ENCODE results near the gene RMRP. TPM values are rescaled to one million over a fixed set of nuclear protein-coding genes. Genes with fewer than 3 reads are reported as not detected.

Gene RMRP
- polyA plus RNA-seq, 1 donor = not detected

- Histone ChIP-seq H3K36me3 (ENCODE audit: control insufficient read depth, insufficient read depth, low read length) (peaks cover 7% of the 10 kb centered on the region), H3K27ac (ENCODE audit: low read length) (no peak overlapping the region)
Observed at GRCh38 chr9:35665471-35665818, 7.6 kb upstream of the RMRP start.

DNA sequence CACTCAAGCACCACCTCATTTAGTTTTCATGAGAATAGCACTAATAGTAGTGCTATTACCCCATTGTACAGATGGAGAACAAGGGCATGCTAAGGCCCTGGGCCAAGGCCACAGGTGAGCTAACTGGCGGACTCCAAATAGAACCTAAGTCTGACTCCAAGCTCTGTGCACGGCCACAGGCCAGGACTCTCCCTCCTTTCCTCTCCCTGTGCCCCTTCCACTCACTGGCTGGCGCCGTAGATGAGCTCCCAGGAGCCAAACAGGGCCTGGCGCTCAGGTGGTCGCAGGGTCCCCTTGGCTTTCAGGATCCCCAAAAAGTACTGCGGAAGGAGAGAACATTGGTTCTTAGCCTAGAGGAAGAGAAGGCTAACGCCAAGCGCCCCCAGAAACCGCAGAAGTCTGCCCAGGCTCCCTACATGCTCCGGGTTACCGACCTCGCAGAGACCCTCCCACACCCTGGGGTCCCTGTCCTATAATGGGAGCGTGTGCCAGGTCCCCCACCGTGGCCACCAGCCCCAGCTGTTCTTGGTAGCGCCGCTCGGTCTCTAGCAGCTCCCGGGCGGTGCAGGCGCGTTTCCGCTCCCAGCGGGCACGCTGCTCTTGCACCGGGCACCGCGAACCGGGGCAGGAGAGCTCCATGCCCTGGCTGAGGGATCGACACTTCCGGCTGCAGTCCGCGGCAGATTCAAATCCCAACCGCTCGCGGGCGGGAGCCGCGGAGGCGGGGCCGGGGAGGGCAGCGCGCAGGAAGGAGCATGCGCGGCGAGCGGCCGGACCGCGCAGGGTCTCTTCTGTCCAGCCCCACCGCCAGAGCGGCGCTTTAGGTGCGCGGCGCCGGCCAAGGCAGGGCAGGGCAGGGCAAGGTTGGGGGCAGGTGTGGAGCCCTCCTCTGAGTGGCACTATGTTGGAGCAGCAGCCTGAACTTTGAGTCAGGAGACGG is 7.0 kb upstream of the RMRP start, which contains the start of gene ARHGEF39:
TSS of gene ARHGEF39 (minus strand) at position 665 of the 940 bp plus-strand sequence. CDS start at position 639, 26 bp downstream.
- DNase-seq = peak; percentile 80 to 83
- peak within 1 kb of the TSS; percentile 2 for H3K27ac ChIP-seq (ENCODE audit: low read length)
- WGBS (ENCODE audit: insufficient coverage, low lambda C conversion rate) = no CpG with 5 or more reads among the region's 58 CpGs
- peak within 1 kb of the TSS; percentile 62 for H3K4me3 ChIP-seq (ENCODE audit: low read length)
- peaks cover 12% of the 10 kb centered on the region for H3K36me3 ChIP-seq (ENCODE audit: control insufficient read depth, insufficient read depth, low read length)
- H3K27me3 ChIP-seq (ENCODE audit: control insufficient read depth, insufficient read depth, low read length) = no peaks in the 10 kb centered on the region
- no peaks in the 10 kb centered on the region for H3K9me3 ChIP-seq (ENCODE audit: control insufficient read depth, low read depth, low read length)
- H3K4me1 ChIP-seq (ENCODE audit: control insufficient read depth, insufficient read depth, low read length) = peaks cover 17% of the 10 kb centered on the region

More at GRCh38 chr9:35665471-35665818, 7.6 kb upstream of the RMRP start:
- DNase-seq = no peak
- Histone ChIP-seq H3K27me3 (ENCODE audit: control insufficient read depth, insufficient read depth, low read length) (no peaks in the 10 kb centered on the region), H3K4me1 (ENCODE audit: control insufficient read depth, insufficient read depth, low read length) (peaks cover 19% of the 10 kb centered on the region), H3K4me3 (ENCODE audit: low read length) (peak overlapping the region; percentile 62), H3K9me3 (ENCODE audit: control insufficient read depth, low read depth, low read length) (no peaks in the 10 kb centered on the region)
- whole genome bisulfite sequencing (ENCODE audit: insufficient coverage, low lambda C conversion rate) = 82% methylated on average over 3 of the region's 5 CpGs

DNA sequence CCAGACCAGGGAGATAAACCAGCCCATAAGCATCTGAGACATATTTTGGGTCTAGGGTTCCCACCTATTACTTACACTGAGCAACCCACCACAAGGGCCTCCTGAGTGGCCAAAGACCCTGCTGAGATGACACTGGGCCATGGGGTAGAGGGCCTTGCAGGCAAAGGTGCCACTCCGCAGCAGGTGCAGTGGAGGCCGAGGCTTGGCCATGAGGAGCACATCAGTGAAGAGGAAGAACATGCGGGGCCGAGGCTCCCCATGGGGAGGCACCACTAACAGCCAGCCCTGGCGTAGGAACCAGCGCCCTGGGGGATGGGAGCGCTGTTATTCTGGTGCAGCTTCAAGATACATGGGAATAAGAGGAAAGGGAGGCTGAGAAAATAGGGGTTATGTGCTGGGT is 4.6 kb upstream of the RMRP start:
- H3K27me3 ChIP-seq (ENCODE audit: control insufficient read depth, insufficient read depth, low read length) = no peaks in the 10 kb centered on the region
- H3K27ac ChIP-seq (ENCODE audit: low read length) = no peak overlapping the region
- DNase-seq = no peak
- WGBS (ENCODE audit: insufficient coverage, low lambda C conversion rate) = no CpG with 5 or more reads among the region's 7 CpGs
- H3K4me3 ChIP-seq (ENCODE audit: low read length) = no peak overlapping the region
- peaks cover 3% of the 10 kb centered on the region for H3K9me3 ChIP-seq (ENCODE audit: control insufficient read depth, low read depth, low read length)
- H3K4me1 ChIP-seq (ENCODE audit: control insufficient read depth, insufficient read depth, low read length) = peaks cover 9% of the 10 kb centered on the region
- H3K36me3 ChIP-seq (ENCODE audit: control insufficient read depth, insufficient read depth, low read length) = peaks cover 12% of the 10 kb centered on the region

- no peak for DNase-seq
- Histone ChIP-seq H3K36me3 (ENCODE audit: control insufficient read depth, insufficient read depth, low read length) (peaks cover 12% of the 10 kb centered on the region), H3K4me1 (ENCODE audit: control insufficient read depth, insufficient read depth, low read length) (peaks cover 9% of the 10 kb centered on the region), H3K9me3 (ENCODE audit: control insufficient read depth, low read depth, low read length) (peaks cover 3% of the 10 kb centered on the region), H3K27ac (ENCODE audit: low read length) (no peak overlapping the region), H3K27me3 (ENCODE audit: control insufficient read depth, insufficient read depth, low read length) (no peaks in the 10 kb centered on the region), H3K4me3 (ENCODE audit: low read length) (no peak overlapping the region)
- 67% methylated on average over 1 of the region's 3 CpGs for WGBS (ENCODE audit: insufficient coverage, low lambda C conversion rate)
Observed at GRCh38 chr9:35661756-35662350, 4.0 kb upstream of the RMRP start.

DNA sequence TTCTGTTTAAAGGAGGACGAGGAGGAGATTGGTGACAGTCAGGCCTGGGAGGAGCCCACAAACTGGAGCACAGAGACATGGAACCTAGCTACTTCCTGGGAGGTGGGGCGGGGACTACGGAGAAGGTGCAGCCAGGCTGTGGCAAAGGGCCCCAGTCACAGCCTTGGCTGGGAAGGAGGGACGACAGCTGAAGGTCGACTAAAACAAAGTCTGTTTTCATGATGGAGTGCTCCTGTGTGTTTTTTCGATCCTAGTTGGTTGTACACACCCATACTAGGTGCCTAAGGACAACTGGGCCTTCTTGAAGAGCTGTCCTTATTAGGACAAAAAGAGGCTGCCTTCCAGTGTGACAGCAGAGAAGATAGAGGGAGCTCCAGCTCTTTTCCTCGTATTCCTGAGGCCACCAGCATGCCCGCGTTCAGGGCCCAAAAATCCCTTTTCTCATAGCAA is 3.2 kb upstream of the RMRP start:
- Histone ChIP-seq H3K36me3 (ENCODE audit: control insufficient read depth, insufficient read depth, low read length) (peaks cover 12% of the 10 kb centered on the region), H3K27me3 (ENCODE audit: control insufficient read depth, insufficient read depth, low read length) (no peaks in the 10 kb centered on the region), H3K9me3 (ENCODE audit: control insufficient read depth, low read depth, low read length) (peaks cover 3% of the 10 kb centered on the region), H3K4me3 (ENCODE audit: low read length) (no peak overlapping the region), H3K27ac (ENCODE audit: low read length) (peak overlapping the region; percentile 52), H3K4me1 (ENCODE audit: control insufficient read depth, insufficient read depth, low read length) (peaks cover 14% of the 10 kb centered on the region)
- DNase-seq = peak in 1 of 2 donors; percentile 62
- WGBS (ENCODE audit: insufficient coverage, low lambda C conversion rate) = 0% methylated on average over 1 of the region's 9 CpGs

- peaks cover 12% of the 10 kb centered on the region for H3K36me3 ChIP-seq (ENCODE audit: control insufficient read depth, insufficient read depth, low read length)
- no peak for DNase-seq
- H3K4me1 ChIP-seq (ENCODE audit: control insufficient read depth, insufficient read depth, low read length) = peaks cover 9% of the 10 kb centered on the region
- peak overlapping the region; percentile 92 for H3K4me3 ChIP-seq (ENCODE audit: low read length)
- peaks cover 3% of the 10 kb centered on the region for H3K9me3 ChIP-seq (ENCODE audit: control insufficient read depth, low read depth, low read length)
- no peaks in the 10 kb centered on the region for H3K27me3 ChIP-seq (ENCODE audit: control insufficient read depth, insufficient read depth, low read length)
- no CpG with 5 or more reads among the region's 3 CpGs for WGBS (ENCODE audit: insufficient coverage, low lambda C conversion rate)
- peak overlapping the region; percentile 90 for H3K27ac ChIP-seq (ENCODE audit: low read length)
Observed at GRCh38 chr9:35659340-35659739, 1.5 kb upstream of the RMRP start.

DNA sequence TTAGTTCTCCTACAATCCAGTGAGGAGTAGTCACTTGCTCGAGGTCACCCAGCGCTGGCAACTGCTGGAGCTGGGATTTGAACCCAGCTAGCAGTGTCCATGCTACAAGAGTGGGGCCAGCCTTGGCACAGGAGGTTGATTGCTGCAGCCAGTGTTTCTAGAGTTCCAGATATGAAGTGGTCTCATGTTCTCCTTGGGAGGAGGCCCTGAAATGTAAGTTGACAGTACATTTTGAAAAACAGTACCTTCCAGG is 1.1 kb upstream of the RMRP start:
- peak overlapping the region; percentile 90 for H3K27ac ChIP-seq (ENCODE audit: low read length)
- WGBS (ENCODE audit: insufficient coverage, low lambda C conversion rate) = no CpG with 5 or more reads among the region's 2 CpGs
- DNase-seq = no peak
- H3K9me3 ChIP-seq (ENCODE audit: control insufficient read depth, low read depth, low read length) = peaks cover 3% of the 10 kb centered on the region
- H3K4me3 ChIP-seq (ENCODE audit: low read length) = peak overlapping the region; percentile 92
- peaks cover 12% of the 10 kb centered on the region for H3K36me3 ChIP-seq (ENCODE audit: control insufficient read depth, insufficient read depth, low read length)
- no peaks in the 10 kb centered on the region for H3K27me3 ChIP-seq (ENCODE audit: control insufficient read depth, insufficient read depth, low read length)
- peaks cover 9% of the 10 kb centered on the region for H3K4me1 ChIP-seq (ENCODE audit: control insufficient read depth, insufficient read depth, low read length)

DNA sequence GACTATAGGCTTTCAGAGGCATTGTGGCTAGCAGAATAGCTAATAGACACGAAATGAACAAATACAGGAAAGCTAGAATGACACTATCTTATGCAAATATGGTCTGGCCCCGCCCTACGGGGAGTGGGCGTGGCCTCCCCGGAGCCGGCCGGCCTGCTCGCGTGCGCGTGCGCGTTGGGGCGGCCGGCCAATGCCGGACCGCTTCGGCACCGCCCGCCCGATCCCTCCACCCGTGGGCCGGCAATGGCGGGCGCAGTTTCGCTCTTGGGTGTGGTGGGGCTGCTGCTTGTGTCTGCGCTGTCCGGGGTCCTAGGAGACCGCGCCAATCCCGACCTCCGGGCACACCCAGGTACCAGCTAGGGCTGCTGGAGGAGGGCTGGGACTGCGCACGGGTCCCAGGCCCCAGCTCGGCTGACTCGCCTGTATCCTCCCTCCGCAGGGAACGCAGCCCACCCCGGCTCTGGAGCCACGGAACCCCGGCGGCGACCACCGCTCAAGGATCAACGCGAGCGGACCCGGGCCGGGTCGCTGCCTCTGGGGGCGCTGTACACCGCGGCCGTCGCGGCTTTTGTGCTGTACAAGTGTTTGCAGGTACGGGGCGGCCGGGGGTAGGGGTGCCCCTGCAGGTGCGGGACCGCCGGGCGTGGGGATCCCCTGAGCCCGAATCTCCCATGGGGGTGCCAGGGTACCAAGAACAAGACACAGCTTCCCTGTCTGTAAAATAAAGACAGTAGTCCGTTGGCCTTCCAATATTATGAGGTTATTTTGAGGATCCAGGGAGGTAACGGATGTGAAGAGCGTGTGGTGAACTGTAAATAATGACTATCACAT is 533 bp upstream of the RMRP start, which contains the start of gene CCDC107:
TSS of gene CCDC107 (plus strand) at position 156 of the 831 bp plus-strand sequence. CDS start at position 244, 88 bp downstream.
- Histone ChIP-seq H3K27ac (ENCODE audit: low read length) (peak within 1 kb of the TSS; percentile 90), H3K4me3 (ENCODE audit: low read length) (peak within 1 kb of the TSS; percentile 92), H3K36me3 (ENCODE audit: control insufficient read depth, insufficient read depth, low read length) (peaks cover 12% of the 10 kb centered on the region), H3K4me1 (ENCODE audit: control insufficient read depth, insufficient read depth, low read length) (peaks cover 9% of the 10 kb centered on the region), H3K9me3 (ENCODE audit: control insufficient read depth, low read depth, low read length) (peaks cover 3% of the 10 kb centered on the region), H3K27me3 (ENCODE audit: control insufficient read depth, insufficient read depth, low read length) (no peaks in the 10 kb centered on the region)
- WGBS (ENCODE audit: insufficient coverage, low lambda C conversion rate) = no CpG with 5 or more reads among the region's 67 CpGs
- DNase-seq = peak; percentile 82 to 86

- peaks cover 12% of the 10 kb centered on the region for H3K36me3 ChIP-seq (ENCODE audit: control insufficient read depth, insufficient read depth, low read length)
- peak in 1 of 2 donors; percentile 83 for DNase-seq
- peaks cover 12% of the 10 kb centered on the region for H3K4me1 ChIP-seq (ENCODE audit: control insufficient read depth, insufficient read depth, low read length)
- WGBS (ENCODE audit: insufficient coverage, low lambda C conversion rate) = 29% methylated on average over 4 of the region's 25 CpGs
- no peaks in the 10 kb centered on the region for H3K27me3 ChIP-seq (ENCODE audit: control insufficient read depth, insufficient read depth, low read length)
- H3K4me3 ChIP-seq (ENCODE audit: low read length) = peak overlapping the region; percentile 44
- H3K27ac ChIP-seq (ENCODE audit: low read length) = peak overlapping the region; percentile 90
- peaks cover 3% of the 10 kb centered on the region for H3K9me3 ChIP-seq (ENCODE audit: control insufficient read depth, low read depth, low read length)
Observed at GRCh38 chr9:35656831-35657545, 831 bp downstream of the RMRP start.
